Vagina (tissue), 2 donors: ENCODE data around the gene HK3.

Experiments
- CTCF ChIP-seq, 3 experiments: fragments of 450-650 bp in 2 of 3; fragments of 200-600 bp in 1 of 3; sonication (generic) in 1 of 3; IDR thresholded peaks; one replicate each; pipeline ENCODE4 v1.5.1; 2017 to 2019; ENCODE audit warnings: antibody characterized with exemption in 3 of 3, mild to moderate bottlenecking in 2 of 3, moderate library complexity in 2 of 3
- POLR2AphosphoS5 ChIP-seq, 2 donors: sonication (generic); formaldehyde crosslinking; IDR thresholded peaks; one replicate each; pipeline ENCODE4 v1.9.0; 2017; ENCODE audit warnings: antibody characterized with exemption in 2 of 2, mild to moderate bottlenecking in 2 of 2, low read depth in 1 of 2; ENCODE audit not compliant: insufficient read depth in 1 of 2

- TF ChIP-seq CTCF (IDR thresholded peaks at IDR 0.05) (no peak), POLR2AphosphoS5 (IDR thresholded peaks at IDR 0.05; ENCODE audit: insufficient read depth in 1 of 2, low read depth in 1 of 2) (no peak)
These were observed 67.0 kb downstream of the HK3 start for GRCh38 chr5:176832162-176832561.
